NCI-H226 (cell line): ENCODE results near the gene GPR42.
"Not testable (repeated sequence)": the region's sequence is repeated elsewhere in the genome, so short reads cannot be mapped to it uniquely, and the experiment has no call there.

ENCODE experiments used
- DNase-seq: peaks from one replicate; pipeline ENCODE4 v3.0.0-alpha.2; 2015

The GPR42 gene

DNA sequence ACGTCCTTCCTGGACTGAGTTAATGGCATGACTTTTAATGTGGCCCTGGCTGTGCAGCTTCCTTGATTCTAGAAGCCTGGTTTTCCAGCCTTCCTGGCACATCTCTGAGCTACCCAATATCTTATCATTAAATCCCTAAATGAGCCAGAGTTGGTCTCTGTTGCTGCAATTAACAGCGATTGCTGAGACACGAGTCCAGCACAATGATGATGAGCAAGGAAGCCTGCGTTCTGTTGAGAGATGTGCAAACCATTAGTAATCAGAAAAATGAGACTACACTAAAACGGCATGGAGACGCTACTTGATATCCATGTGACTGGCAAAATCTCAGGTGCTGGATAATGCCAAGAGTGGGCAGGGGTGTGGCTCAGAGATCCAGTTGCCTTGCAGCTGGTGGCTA lies 26.2 kb downstream of the GPR42 start:
- DNase-seq = no peak

- DNase-seq = no peak
Measured at GRCh38 chr19:35398570-35398969, 27.7 kb downstream of the GPR42 start.

GRCh38 chr19:35399231-35399630 lies 28.4 kb downstream of the GPR42 start:
- DNase-seq = no peak

DNA sequence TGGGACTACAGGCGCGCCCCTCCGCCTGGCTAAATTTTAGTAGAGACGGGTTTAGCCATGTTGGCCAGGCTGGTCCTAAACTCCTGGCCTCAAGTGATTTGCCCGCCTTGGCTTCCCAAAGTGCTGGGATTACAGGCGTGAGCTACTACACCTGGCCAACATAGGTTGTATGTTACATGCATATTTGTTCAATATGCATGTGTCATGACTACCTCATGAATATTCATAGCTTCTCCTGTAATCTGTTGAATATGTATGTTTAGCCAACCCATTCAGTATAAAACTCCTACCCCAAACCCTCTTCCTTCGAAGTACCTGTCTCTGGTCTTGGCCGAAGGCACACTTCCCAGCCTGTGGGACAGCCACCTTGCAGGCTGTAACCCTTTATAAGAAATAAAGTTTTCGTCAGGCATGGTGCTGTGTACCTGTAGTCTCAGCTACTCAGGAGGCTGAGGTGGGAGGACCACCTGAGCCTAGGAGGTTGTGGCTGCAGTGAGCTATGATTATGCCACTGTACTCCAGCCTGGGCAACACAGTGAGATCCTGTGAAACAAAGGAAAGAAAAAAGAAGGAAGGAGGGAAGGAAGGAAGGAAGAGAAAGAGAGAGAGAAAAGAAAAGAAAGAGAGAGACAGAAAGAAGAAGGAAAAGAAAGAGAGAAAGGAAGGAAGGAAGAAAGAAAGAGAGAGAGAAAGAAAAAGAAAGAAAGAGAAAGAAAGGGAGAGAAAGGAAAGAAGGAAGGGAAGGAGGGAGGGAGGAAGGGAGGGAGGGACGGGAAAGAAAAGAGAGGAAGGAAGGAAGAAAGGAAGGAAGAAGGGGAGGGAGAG lies 29.3 kb downstream of the GPR42 start:
- DNase-seq = no peak

- DNase-seq = no peak
Measured at GRCh38 chr19:35400773-35401100, 29.9 kb downstream of the GPR42 start.

- not testable (repeated sequence) for DNase-seq
Measured at GRCh38 chr19:35401416-35401815, 30.5 kb downstream of the GPR42 start.

GRCh38 chr19:35403116-35403760 lies 32.4 kb downstream of the GPR42 start:
- no peak for DNase-seq

DNA sequence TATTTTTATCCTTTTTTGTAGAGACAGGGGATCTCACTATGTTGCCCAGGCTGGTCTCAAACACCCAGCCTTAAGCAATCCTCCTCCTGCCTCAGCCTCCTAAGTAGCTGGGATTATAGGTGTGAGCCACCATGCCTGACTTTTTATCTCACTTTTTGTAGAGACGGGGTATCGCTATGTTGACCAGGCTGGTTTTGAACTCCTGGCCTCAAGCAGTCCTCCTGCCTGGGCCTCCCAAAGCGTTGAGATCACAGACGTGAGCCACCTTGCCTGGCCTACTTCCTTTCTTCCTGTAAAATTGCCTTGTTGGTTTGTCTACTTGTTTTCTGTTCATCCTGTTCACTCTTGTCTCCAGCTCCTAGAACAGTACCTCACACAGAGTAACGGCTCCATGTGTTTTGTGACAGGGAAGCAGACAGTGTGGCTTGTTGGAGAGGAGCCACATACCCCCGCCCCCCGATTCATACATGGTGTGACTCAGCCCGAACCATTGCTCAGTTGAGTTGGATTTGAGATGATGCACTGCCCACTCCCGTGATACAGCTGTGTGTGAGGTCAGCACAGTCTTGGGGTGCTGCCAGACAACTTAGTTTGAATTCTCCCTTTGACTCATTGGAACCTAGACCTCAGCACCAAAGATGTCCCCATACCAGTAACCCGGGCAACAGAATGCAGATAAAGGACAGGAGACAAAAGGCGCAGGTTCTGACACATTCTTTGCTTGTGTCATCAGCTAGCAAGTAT lies 34.2 kb downstream of the GPR42 start:
- peak; percentile 82 for DNase-seq

DNA sequence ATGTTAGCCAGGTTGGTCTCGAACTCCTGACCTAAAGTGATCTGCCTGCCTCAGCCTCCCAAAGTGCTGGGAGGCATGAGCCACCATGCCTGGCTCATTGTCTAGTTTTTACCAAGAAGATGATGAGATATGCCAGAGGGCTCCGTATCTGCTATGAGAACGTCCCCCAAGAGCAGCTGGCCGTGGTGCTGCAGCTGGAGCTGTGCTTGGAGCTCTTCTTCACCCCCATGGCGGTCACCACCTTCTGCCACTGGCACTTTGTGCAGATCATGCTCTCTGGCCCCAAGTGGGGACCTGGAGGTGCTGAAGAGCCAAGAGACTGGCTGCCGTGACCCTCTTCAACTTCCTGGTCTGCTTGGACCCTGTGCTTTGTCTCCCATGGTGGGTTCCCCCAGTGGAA lies 36.8 kb downstream of the GPR42 start:
- DNase-seq = no peak

GRCh38 chr19:35408284-35409171 lies 37.7 kb downstream of the GPR42 start:
- DNase-seq = no peak

DNA sequence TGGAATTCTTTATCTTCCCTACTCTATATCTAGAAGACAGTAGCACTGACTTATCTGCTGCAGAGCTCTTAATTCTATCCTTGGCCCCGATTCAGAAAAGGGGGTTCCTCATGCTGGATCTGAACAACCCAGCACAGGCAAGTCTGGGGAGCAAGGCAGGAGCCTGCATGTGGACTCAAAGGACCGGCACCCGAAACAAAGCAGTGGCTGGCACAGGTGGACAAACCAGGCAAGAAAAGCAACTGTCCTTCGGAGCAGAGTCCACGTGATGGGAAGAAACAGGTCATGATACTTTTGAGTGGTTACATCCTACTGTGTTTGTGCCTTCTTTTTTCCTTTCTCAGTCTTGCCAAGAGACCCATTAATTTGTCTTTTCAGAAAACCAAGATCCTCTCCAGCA lies 38.3 kb downstream of the GPR42 start:
- DNase-seq = no peak

DNA sequence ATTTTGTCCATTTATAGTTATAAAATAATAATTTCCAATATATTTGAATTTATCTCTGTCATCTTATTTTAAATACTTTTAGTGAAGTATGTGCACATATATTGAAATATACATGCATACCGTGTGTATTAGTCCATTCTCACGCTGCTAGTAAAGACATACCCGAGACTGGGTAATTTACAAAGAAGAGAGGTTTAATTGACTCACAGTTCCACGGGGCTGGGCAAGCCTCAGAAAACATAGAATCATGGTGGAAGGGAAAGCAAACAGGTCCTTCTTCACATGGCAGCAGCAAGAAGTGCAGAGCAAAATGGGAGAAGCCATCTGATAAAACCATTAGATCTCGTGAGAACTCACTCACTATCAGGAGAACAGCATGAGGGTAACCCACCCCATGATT lies 39.6 kb downstream of the GPR42 start:
- no peak for DNase-seq

GRCh38 chr19:35414442-35414841 lies 43.6 kb downstream of the GPR42 start:
- DNase-seq = no peak

- DNase-seq = no peak
Measured at GRCh38 chr19:35416331-35416730, 45.5 kb downstream of the GPR42 start.

- DNase-seq = no peak
Measured at GRCh38 chr19:35417278-35417677, 46.4 kb downstream of the GPR42 start.

DNA sequence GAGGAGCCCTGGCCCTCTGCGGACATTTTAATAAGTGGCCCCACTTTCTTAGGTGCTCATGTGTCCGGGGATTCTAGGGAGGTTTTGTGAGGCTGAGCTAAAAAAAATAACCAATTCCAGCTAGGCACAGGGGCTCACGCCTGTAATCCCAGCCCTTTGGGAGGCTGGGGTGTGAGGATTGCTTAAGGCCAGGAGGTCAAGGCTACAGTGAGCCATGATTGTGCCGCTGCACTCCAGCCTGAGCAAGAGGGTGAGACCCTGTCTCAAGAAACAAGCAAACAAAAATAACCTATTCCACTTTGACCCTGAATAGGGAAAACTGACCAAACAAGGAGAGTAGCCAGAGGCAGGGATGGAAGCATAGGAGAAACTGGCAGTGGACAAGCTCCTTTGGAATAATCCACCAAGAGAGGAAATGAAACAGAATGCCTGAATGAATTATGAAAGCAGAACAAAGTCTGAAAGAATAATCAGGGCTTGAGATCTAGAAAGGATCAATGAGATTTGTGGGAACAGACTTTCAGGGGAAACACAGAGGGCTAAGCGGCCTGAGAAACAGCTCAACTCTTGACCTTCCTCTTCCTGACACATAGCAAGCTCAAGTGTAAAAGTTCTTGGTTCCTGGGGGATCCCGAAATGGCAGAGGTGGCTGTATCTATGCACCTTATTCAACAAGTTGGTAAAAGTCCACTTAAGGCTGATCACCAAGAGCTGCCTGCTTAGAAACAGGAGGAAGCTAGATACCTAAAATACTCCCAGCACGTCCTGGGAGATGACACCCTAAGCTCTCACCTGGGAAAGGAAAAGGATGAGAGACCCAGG lies 47.1 kb downstream of the GPR42 start:
- no peak for DNase-seq

DNA sequence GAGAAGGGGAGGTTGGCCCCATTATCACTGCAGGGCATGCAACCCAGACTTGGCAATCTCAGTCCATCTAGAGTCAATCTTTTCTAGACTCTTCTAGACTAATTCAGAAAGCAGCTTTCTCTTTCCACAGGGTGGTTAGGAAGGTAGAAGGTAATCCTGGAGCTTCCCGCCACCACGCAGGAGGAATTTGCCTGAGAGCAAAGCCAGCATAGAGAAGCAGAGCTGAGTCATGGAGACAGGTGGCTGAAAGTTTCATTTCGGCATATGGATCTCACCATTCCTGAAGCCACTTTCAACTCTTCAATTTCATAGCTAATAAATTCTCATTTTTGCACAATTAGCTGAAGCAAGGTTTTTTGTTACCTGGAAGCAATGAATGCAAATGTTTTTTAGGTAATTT lies 48.2 kb downstream of the GPR42 start:
- DNase-seq = no peak

- DNase-seq = no peak
Measured at GRCh38 chr19:35419805-35420204, 48.9 kb downstream of the GPR42 start.

- DNase-seq = no peak
Measured at GRCh38 chr19:35421362-35421761, 50.5 kb downstream of the GPR42 start.
